ENCODE results near the gene VSTM5.

The VSTM5 gene

GRCh38 chr11:93820847-93821246, 29.6 kb downstream of the VSTM5 start:
- in situ Hi-C loops (cut with MboI; ENCODE audit: low sequenced_read_pairs, unreplicated experiment), result no loop called here
- TF ChIP-seq, protein P1, sequence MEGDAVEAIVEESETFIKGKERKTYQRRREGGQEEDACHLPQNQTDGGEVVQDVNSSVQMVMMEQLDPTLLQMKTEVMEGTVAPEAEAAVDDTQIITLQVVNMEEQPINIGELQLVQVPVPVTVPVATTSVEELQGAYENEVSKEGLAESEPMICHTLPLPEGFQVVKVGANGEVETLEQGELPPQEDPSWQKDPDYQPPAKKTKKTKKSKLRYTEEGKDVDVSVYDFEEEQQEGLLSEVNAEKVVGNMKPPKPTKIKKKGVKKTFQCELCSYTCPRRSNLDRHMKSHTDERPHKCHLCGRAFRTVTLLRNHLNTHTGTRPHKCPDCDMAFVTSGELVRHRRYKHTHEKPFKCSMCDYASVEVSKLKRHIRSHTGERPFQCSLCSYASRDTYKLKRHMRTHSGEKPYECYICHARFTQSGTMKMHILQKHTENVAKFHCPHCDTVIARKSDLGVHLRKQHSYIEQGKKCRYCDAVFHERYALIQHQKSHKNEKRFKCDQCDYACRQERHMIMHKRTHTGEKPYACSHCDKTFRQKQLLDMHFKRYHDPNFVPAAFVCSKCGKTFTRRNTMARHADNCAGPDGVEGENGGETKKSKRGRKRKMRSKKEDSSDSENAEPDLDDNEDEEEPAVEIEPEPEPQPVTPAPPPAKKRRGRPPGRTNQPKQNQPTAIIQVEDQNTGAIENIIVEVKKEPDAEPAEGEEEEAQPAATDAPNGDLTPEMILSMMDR (IDR thresholded peaks at IDR 0.05; ENCODE audit: borderline replicate concordance, control extremely low read depth, extremely low read depth, insufficient read depth, missing control alignments), result no peak
- no peak for DNase-seq (ENCODE audit: low spot score)

GRCh38 chr11:93819966-93820695, 30.3 kb downstream of the VSTM5 start:
- TF ChIP-seq, protein P1 (IDR thresholded peaks at IDR 0.05; ENCODE audit: borderline replicate concordance, control extremely low read depth, extremely low read depth, insufficient read depth, missing control alignments), result no peak
- in situ Hi-C loops (cut with MboI; ENCODE audit: low sequenced_read_pairs, unreplicated experiment), result no loop called here
- no peak for DNase-seq (ENCODE audit: low spot score)

GRCh38 chr11:93817426-93818348, 32.7 kb downstream of the VSTM5 start:
- TF ChIP-seq, protein P1 (IDR thresholded peaks at IDR 0.05; ENCODE audit: borderline replicate concordance, control extremely low read depth, extremely low read depth, insufficient read depth, missing control alignments), result no peak

DNA sequence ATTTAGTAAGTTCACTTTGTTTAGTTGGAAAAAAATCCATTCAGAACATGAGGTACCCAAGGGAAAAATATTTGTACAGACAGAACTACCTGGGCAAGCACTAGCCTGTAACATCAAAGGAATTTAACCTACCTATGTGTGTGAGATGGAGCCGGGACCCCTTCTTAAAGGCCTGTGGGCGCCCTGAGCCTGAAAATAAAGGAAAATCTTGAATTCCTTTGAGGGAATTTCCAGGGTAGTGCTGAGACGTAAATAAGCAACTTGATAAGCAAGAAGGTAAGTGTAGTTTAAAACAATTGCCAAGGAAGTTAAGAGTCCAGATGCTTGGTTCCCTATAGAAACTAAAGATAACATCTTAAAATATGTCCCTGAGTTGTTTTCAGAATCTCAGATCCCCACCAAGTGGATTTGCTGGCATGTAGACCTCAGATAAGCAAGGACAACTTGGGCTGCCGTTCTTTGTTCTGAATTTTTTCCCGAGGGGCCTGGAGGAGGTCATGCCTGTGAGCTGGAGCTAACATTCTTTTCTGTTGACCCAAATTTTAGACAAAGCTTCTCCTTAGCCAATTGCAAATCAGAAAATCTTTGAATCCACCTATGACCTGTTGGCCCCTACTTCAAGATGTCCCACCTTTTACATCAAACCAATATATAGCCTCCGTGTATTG, 35.3 kb downstream of the VSTM5 start:
- TF ChIP-seq, protein P1 (IDR thresholded peaks at IDR 0.05; ENCODE audit: borderline replicate concordance, control extremely low read depth, extremely low read depth, insufficient read depth, missing control alignments), result no peak
- in situ Hi-C loops (cut with MboI; ENCODE audit: low sequenced_read_pairs, unreplicated experiment), result no loop called here

More at GRCh38 chr11:93817426-93818348, 32.7 kb downstream of the VSTM5 start:
- in situ Hi-C loops (cut with MboI; ENCODE audit: low sequenced_read_pairs, unreplicated experiment), result no loop called here
- no peak for DNase-seq (ENCODE audit: low spot score)

DNA sequence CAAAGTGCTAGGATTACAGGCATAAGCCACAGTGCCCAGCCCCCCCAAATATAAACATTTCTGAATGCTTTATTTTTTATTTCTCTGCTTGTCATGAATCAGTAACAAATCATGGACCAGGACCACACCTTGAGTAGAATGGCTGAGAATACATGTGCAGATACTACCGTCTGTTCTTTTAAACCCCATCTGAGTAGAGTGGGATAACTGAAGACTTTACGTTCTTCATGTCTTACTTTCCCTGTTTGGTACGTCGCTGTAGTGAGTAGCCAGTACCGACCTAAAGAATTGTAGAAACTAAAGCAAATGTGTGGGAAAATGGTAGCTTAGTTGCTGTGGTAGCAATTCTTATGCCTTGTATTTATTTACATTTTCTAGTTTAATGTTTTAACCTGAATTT, 36.4 kb downstream of the VSTM5 start:
- in situ Hi-C loops (cut with MboI; ENCODE audit: low sequenced_read_pairs, unreplicated experiment), result no loop called here
- TF ChIP-seq, protein P1 (IDR thresholded peaks at IDR 0.05; ENCODE audit: borderline replicate concordance, control extremely low read depth, extremely low read depth, insufficient read depth, missing control alignments), result no peak
- DNase-seq (ENCODE audit: low spot score), result no peak

More for the DNA sequence above, 35.3 kb downstream of the VSTM5 start:
- DNase-seq (ENCODE audit: low spot score), result no peak

GRCh38 chr11:93807980-93808379, 42.4 kb downstream of the VSTM5 start:
- TF ChIP-seq, protein P1 (IDR thresholded peaks at IDR 0.05; ENCODE audit: borderline replicate concordance, control extremely low read depth, extremely low read depth, insufficient read depth, missing control alignments), result no peak
- in situ Hi-C loops (cut with MboI; ENCODE audit: low sequenced_read_pairs, unreplicated experiment), result no loop called here

More at GRCh38 chr11:93807980-93808379, 42.4 kb downstream of the VSTM5 start:
- no peak for DNase-seq (ENCODE audit: low spot score)
